KMS-11 (cell line): Measurements from ENCODE around the gene ATIC.

Experiments
- H2AFZ ChIP-seq: fragments of 200-600 bp; sonication (generic); 2 replicates; pipeline ENCODE4 v1.6.1; 2016; ENCODE audit warnings: antibody characterized with exemption, mixed run types, low read depth
- H3K27ac ChIP-seq: fragments of 200-600 bp; sonication (generic); 2 replicates; pipeline ENCODE4 v1.6.1; 2016; ENCODE audit warnings: mild to moderate bottlenecking, mixed run types
- H3K27me3 ChIP-seq: fragments of 200-600 bp; sonication (generic); 2 replicates; pipeline ENCODE4 v1.6.1; 2017; ENCODE audit warnings: mild to moderate bottlenecking, low read depth, mixed run types, moderate library complexity; ENCODE audit not compliant: insufficient read depth
- H3K36me3 ChIP-seq: fragments of 200-600 bp; sonication (generic); 2 replicates; pipeline ENCODE4 v1.6.1; 2017; ENCODE audit warnings: mild to moderate bottlenecking, mixed run types; ENCODE audit not compliant: insufficient read depth
- H3K4me1 ChIP-seq: fragments of 200-600 bp; sonication (generic); 2 replicates; pipeline ENCODE4 v1.6.1; 2016; ENCODE audit warnings: mild to moderate bottlenecking, low read depth, mixed run types; ENCODE audit not compliant: poor library complexity, severe bottlenecking
- H3K4me2 ChIP-seq: fragments of 200-600 bp; sonication (generic); 2 replicates; pipeline ENCODE4 v1.7.0; 2016; ENCODE audit warnings: mild to moderate bottlenecking, mixed run types
- H3K4me3 ChIP-seq: fragments of 200-600 bp; sonication (generic); IDR thresholded peaks from 2 replicates; pipeline ENCODE4 v1.6.1; 2017; ENCODE audit warnings: low read depth, low read length, mixed read lengths; ENCODE audit not compliant: insufficient read depth
- H3K79me2 ChIP-seq: fragments of 200-600 bp; sonication (generic); 2 replicates; pipeline ENCODE4 v1.6.1; 2016; ENCODE audit warnings: low read depth, mixed run types; ENCODE audit not compliant: insufficient read depth
- H3K9ac ChIP-seq: fragments of 200-600 bp; sonication (generic); 2 replicates; pipeline ENCODE4 v1.6.1; 2016; ENCODE audit warnings: mild to moderate bottlenecking, mixed run types
- H4K20me1 ChIP-seq: fragments of 200-600 bp; sonication (generic); 2 replicates; pipeline ENCODE4 v1.6.1; 2016; ENCODE audit warnings: mild to moderate bottlenecking, mixed run types; ENCODE audit not compliant: insufficient read depth
- TF ChIP-seq, protein P1 (sequence below): fragments of 200-600 bp; sonication (generic); conservative IDR thresholded peaks from 2 replicates; pipeline ENCODE4 v1.6.1; 2017; ENCODE audit warnings: low read depth, mild to moderate bottlenecking, antibody characterized with exemption, low read length, moderate library complexity, mixed read lengths

The ATIC gene

DNA sequence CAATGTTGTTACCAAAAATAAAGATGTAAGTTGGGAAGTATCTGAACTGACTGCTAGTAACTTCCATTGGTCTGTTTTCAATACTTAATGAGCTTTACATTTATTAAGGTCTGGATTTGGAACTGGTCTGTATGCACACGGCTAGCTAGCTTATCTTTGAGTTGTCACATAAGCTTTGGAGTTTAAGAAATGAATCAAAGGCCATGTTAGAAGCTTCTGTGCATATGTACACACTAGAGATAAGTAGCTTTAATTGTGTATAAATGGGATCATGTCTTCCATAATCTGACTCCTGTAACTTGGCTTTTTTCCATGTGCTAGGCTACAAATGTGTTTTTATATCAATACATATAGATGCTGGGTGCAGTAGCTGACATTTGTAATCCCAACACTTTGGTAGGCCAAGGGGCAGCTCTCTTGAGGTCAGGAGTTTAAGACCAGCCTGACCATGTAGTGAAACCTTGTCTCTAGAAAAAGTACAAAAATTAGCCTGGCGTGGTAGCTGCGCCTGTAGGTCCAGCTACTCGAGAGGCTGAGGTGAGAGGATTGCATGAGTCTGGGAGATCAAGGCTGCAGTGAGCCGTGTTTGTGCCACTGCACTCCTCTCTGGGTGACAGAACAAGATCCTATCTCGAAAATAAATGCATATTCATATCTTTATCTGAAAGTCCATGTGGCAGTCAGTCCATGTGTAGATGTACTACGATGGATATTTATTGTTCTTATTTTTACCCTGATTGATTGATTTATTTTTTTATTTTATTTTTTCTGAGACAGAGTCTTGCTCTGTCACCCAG is 27.2 kb downstream of the ATIC start:
- TF ChIP-seq, protein P1, sequence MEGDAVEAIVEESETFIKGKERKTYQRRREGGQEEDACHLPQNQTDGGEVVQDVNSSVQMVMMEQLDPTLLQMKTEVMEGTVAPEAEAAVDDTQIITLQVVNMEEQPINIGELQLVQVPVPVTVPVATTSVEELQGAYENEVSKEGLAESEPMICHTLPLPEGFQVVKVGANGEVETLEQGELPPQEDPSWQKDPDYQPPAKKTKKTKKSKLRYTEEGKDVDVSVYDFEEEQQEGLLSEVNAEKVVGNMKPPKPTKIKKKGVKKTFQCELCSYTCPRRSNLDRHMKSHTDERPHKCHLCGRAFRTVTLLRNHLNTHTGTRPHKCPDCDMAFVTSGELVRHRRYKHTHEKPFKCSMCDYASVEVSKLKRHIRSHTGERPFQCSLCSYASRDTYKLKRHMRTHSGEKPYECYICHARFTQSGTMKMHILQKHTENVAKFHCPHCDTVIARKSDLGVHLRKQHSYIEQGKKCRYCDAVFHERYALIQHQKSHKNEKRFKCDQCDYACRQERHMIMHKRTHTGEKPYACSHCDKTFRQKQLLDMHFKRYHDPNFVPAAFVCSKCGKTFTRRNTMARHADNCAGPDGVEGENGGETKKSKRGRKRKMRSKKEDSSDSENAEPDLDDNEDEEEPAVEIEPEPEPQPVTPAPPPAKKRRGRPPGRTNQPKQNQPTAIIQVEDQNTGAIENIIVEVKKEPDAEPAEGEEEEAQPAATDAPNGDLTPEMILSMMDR = no peak
- H3K4me3 ChIP-seq = no peak overlapping the region
- peaks cover 21% of the 10 kb centered on the region for H3K36me3 ChIP-seq
- no peak overlapping the region for H3K9ac ChIP-seq
- peaks cover 3% of the 10 kb centered on the region; the same call in 1 of the 2 replicates for H3K79me2 ChIP-seq
- no peaks in the 10 kb centered on the region for H4K20me1 ChIP-seq
- no peaks in the 10 kb centered on the region for H3K27me3 ChIP-seq
- H3K4me1 ChIP-seq = no peaks in the 10 kb centered on the region
- no peak overlapping the region for H2AFZ ChIP-seq
- H3K27ac ChIP-seq = no peak overlapping the region
- H3K4me2 ChIP-seq = no peak overlapping the region

DNA sequence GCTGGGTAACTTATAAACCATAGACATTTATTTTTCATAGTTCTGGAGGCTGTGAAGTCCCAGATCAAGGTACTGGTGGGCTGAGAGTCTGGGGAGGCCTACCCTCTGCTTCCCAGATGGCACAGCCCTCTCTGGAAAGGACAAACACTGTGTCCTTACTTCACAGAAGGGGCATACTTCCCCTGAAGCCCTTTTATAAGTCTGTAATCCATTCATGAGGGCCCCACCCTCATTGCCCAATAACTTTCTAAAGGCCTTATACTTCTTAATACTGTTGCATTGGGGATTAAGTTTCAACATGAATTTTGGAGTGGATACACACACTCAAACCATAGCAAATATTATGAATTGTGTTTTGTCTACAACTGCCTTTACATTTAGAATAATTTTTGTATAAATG is 36.0 kb downstream of the ATIC start:
- TF ChIP-seq, protein P1 = no peak
- Histone ChIP-seq H3K79me2 (no peaks in the 10 kb centered on the region), H3K4me2 (no peak overlapping the region), H3K4me3 (no peak overlapping the region), H3K27ac (no peak overlapping the region), H4K20me1 (no peaks in the 10 kb centered on the region), H3K4me1 (no peaks in the 10 kb centered on the region), H2AFZ (no peak overlapping the region), H3K27me3 (no peaks in the 10 kb centered on the region), H3K9ac (no peak overlapping the region), H3K36me3 (peaks cover 18% of the 10 kb centered on the region; the same call in 1 of the 2 replicates)

DNA sequence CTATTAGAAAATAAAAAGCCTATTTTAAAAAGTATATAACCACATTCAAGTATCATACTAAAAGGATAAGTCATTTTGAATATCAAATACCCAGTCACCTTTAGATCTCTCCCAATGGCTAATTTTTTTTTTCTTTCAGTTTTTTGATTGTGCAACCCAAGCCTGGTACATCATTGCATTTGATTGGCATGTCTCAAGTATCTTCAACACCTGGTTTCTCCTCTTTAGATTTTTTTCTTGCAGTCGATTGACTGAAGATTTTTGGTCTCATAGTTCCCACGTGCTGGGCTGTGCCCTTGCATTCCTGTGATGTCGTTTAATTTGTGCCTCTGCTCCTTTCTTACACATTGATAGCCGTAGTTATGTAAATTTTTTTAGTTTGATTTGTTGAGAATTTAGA is 40.7 kb downstream of the ATIC start:
- Histone ChIP-seq H3K27ac (no peak overlapping the region), H2AFZ (no peak overlapping the region), H3K4me1 (no peaks in the 10 kb centered on the region), H3K36me3 (peaks cover 5% of the 10 kb centered on the region; the same call in 1 of the 2 replicates), H4K20me1 (no peaks in the 10 kb centered on the region), H3K27me3 (no peaks in the 10 kb centered on the region), H3K9ac (no peak overlapping the region), H3K4me3 (no peak overlapping the region), H3K4me2 (no peak overlapping the region), H3K79me2 (no peaks in the 10 kb centered on the region)
- TF ChIP-seq, protein P1 = no peak

DNA sequence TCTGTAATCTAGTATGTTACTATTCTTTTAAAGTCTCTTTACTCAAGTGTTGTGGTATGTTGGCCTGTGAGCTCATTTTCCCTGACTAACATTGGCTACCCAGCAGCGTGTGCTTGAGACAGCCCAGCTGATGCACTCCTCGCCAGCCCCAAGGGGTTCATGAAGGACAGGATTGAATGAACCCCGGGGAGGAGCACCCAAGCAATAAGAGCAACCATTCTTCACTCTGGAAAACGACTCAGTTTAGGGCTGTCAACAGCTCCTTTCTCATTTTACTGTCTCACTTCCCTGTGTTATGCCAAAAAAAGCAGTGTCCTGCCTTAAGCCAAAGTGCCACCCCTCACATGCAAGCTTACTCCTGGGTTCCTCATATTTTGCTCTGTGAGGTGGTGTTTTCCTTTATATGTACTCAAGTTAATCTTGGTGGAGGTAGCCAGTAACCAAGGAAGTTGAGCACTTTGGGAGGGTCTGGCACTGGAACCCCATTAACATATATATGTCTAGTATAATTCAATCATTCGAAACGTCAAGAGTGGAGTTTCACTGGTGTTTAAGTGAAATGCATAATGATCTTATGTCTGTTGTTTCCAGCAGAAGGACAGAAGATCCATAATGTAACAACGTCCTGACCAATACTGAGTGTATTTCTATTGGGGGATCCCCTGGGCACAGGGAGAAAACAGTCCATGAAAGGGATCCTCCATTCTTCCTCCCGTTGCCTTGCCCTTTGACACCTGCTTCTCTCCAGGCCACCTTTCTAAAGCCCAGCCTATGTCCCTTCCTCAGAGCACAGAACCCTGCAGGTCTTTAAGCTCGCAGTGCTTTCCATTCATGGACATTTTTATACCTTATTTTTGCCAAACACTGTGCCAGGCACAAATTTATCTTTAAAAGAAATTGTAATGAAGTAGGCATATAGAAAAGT is 43.2 kb downstream of the ATIC start:
- no peak overlapping the region for H3K27ac ChIP-seq
- no peaks in the 10 kb centered on the region for H3K36me3 ChIP-seq
- no peak overlapping the region for H3K4me3 ChIP-seq
- TF ChIP-seq, protein P1 = no peak
- H3K9ac ChIP-seq = no peak overlapping the region
- H2AFZ ChIP-seq = no peak overlapping the region
- H3K4me1 ChIP-seq = no peaks in the 10 kb centered on the region
- H3K4me2 ChIP-seq = no peak overlapping the region
- H3K79me2 ChIP-seq = no peaks in the 10 kb centered on the region
- no peaks in the 10 kb centered on the region for H4K20me1 ChIP-seq
- H3K27me3 ChIP-seq = no peaks in the 10 kb centered on the region
